Measurements from ENCODE around the gene ATP23.

Gene ATP23

DNA sequence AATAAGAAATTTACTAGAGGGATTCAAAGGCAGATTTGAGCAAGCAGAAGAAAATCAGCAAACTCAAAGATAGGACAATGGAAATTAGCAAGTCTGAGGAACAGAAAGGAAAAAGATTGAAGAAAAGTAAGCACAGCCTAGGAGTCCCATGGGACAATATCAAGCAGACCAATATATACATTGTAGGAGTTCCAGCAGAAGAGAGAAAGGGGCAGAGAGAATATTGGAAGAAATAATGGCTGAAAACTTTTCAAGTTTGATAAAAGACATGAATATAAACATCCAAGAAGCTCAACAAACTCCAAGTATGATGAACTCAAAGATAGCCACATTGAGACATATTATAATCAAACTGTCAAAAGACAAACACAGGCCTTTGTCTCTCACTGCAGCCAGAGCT is 25.2 kb downstream of the ATP23 start:
- DNase-seq, result no peak

GRCh38 chr12:57983146-57983857 is 41.9 kb downstream of the ATP23 start:
- DNase-seq, result peak in 11 of 58 donors; percentile 1 to 32 (median 8)

DNA sequence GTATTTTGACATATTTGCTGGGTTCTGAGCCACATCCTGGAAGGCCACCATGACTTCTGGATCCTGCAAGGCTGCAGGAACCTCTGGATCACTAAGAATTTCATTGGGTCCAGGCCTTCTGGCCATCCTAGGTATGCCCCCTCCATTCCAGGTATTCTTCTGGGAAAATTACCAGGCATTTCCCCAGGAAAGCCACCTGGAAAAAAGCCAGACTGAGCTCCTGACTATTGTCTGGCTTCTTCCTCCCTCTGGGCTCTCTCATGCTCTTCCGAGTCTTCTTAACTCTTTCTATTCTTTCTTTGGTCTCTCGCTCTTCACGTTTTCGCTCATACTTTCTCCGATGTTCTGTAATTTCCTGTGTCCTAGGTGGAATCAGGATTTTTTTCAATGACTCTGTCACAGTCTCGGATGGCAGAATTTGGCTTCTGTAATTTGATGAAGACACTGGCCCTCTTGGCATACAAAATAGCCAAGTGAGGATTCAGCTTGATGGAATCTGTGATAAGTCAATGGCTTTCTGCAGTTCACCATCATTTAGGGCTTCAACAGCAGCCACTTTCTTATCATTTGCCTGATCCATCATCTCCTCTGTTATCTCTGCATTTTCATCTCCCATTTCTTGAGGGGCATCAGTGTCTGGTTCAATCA is 42.6 kb downstream of the ATP23 start:
- DNase-seq, result no peak

- no peak for DNase-seq
These were observed 43.3 kb downstream of the ATP23 start for GRCh38 chr12:57984629-57985151.

DNA sequence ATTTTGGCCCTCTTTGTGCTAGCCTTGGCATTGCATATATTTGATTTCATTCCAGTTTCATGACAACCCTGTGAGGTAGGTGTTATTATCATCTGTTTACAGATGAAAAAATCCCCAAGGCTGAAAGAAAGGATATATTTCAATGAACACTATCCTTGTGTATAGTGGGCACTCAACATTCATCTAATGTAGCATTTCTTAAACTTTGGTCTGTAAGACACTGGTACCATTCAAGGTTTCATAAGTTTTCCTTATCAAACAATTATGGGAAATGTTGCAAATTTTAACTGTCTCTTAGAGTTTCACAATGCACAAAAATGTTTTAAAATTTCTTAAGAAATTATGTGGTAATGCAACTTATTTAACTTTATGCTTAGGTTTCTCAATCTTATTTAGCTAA is 44.3 kb downstream of the ATP23 start:
- no peak for DNase-seq

- DNase-seq, result no peak
These were observed 48.5 kb downstream of the ATP23 start for GRCh38 chr12:57989838-57990237.

- DNase-seq, result no peak
These were observed 49.0 kb downstream of the ATP23 start for GRCh38 chr12:57990241-57990883.

DNA sequence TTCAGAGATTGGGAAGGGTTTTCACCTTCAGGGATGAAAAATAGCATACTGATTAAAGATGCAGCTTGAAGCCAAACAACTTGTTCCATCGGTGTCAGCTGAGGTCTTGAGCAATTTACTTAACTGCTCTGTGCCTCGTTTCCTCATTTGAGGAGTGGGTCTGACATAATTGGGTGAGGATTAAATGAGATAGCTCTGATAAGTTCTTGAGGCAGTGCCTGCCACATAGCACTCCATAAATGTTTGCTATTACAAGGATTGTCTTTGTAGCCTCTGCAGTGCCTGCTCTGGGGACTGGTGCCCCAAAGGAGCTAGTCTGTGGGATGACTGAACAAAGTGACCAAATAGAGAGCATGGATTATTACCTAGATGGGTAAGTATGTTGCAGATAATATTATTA is 50.6 kb downstream of the ATP23 start:
- DNase-seq, result no peak

DNA sequence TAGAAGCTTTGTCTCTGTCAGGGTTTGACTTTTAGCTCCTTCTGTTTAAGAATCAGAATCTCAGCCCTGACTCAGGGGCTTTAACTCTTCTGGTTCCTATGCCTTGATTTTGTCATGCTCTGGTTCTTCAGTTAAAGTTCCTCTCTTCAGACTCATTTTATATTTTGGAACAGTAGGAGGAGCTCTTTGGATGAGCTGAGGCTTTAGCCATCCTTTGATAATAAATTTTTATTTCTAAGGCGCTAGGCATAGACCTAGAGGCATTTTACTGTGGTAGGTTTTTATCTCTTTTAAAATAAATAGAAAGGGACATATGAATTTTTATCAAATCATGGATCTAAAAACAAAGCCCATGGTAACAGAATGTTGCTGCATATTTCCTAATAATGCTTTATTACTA is 51.7 kb downstream of the ATP23 start:
- no peak for DNase-seq

GRCh38 chr12:57993834-57994233 is 52.5 kb downstream of the ATP23 start:
- DNase-seq, result no peak

GRCh38 chr12:57996520-57996919 is 55.2 kb downstream of the ATP23 start:
- DNase-seq, result no peak

GRCh38 chr12:57998251-57998650 is 56.9 kb downstream of the ATP23 start:
- DNase-seq, result no peak

DNA sequence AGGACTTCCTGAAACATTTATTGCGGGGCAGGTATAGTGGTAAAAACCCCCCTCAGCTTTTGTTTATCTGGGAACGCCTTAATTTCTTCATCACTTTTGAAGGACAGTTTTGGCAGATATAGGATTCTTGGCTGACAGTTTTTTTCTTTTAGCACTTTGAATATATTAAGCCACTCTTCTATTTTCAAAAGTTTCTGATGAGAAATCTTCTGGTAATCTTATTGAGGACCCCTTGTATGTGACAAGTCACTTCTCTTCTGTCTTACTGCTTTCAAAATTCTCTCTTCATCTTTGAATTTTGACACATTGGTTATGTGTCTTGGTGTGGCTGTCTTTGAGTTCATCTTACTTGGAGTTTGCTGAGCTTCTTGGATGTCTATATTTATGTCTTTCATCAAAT is 59.1 kb downstream of the ATP23 start:
- no peak for DNase-seq

DNA sequence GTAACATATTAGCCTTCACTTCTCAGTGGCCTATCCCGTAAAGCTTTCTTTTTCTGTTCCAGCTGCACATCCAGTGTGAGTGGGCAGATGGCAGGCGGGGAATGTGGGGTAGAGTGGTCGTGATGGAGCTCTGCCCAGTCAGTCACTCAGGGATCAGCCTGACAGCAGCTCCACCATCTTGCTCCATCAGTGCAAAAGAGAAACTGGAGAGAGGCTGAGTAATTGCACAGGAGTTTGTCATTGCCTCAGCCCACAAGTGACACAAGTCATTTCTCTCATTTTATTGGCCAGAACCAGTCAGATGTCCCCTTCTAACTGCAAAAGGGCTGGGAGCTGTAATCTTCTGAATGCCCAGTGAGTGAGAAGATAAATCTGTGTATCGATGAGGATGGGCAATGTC is 66.5 kb downstream of the ATP23 start:
- DNase-seq, result no peak

DNA sequence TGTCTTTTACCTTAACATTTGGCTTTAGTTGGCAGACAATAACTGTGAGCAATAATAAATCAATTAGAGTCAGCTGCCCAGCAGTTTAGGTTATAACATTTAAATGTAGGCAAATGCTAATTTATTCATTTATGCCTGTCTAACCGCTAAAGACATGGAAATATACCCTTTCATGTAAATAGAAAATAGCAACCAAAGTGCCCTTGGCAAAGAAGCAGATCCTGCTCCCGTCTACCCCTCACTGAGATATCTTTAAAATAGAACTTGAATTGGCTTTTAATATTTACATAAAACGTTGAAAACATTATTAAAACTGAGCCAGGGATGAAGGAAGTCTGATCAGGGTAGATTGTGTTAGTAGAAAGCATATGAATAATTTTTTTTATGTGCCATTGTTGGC is 67.3 kb downstream of the ATP23 start:
- DNase-seq, result no peak
